Left renal pelvis (tissue), 4 donors: ENCODE measurements around the gene TP73. TPM values are rescaled to one million over a fixed set of nuclear protein-coding genes. Genes with fewer than 3 reads are reported as not detected.
A peak's percentile ranks its signal among the peaks of the same experiment; 100 is the strongest.
"Not testable (repeated sequence)": the region's sequence is repeated elsewhere in the genome, so short reads cannot be mapped to it uniquely, and the experiment has no call there.

Source experiments
- DNase-seq, 4 donors: peaks; one replicate each; pipeline ENCODE4 v3.0.0-alpha.2; 2013; ENCODE audit warnings: low read depth in 4 of 4, low spot score in 3 of 4
- polyA plus RNA-seq, 4 donors: library from polyadenylated mRNA; unstranded; fragments of 120-200 nt; gene quantifications; one replicate each; pipeline ENCODE4 v1.2.1, GENCODE V29; 2013; ENCODE audit not compliant: insufficient read length in 4 of 4

The TP73 gene
- polyA plus RNA-seq, 4 donors: 0.47 to 0.97 (median 0.74) TPM

DNA sequence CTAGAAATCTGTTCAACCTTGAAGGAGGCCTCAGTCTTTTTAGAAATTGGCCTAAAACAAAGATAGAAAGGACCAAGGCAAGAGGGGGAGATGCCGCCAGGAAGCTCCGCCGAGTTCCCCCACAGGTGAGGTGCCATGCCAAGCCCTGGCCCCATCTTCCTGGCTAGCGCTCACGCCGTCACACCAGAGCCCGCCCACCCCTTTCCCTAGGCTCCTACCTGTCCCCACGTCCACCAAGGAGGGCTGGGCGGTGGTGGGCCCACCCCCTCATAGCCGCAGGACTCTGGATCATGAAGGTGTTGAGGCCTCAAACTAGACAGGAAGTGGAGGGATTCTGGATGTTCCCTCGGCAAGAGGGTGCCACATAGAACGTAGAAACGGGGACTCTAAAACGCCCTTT lies 84.4 kb downstream of the TP73 start:
- no peak for DNase-seq

GRCh38 chr1:3738943-3739342 lies 86.6 kb downstream of the TP73 start:
- DNase-seq: no peak

- no peak for DNase-seq
These were observed 87.7 kb downstream of the TP73 start for GRCh38 chr1:3740042-3740441.

DNA sequence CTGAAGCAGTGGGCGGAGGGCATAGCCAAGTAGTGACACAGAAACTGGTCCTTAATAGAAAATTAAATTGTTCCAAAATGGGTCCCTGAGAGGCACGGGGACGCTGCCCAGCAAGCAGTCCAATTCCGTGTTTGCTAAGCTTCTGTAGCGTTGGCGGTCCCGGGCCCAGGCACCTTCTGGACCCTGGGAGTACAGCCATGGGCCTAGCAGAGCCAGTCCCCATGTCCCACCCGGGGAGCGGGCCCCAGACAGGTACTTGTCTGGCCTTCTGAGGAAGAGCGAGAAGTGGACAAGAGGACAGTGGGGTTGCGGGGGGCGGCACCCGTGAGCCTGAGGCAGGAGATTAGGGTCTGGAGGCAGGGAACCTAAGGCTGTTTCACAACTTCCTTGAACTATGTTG lies 88.4 kb downstream of the TP73 start:
- no peak for DNase-seq

DNA sequence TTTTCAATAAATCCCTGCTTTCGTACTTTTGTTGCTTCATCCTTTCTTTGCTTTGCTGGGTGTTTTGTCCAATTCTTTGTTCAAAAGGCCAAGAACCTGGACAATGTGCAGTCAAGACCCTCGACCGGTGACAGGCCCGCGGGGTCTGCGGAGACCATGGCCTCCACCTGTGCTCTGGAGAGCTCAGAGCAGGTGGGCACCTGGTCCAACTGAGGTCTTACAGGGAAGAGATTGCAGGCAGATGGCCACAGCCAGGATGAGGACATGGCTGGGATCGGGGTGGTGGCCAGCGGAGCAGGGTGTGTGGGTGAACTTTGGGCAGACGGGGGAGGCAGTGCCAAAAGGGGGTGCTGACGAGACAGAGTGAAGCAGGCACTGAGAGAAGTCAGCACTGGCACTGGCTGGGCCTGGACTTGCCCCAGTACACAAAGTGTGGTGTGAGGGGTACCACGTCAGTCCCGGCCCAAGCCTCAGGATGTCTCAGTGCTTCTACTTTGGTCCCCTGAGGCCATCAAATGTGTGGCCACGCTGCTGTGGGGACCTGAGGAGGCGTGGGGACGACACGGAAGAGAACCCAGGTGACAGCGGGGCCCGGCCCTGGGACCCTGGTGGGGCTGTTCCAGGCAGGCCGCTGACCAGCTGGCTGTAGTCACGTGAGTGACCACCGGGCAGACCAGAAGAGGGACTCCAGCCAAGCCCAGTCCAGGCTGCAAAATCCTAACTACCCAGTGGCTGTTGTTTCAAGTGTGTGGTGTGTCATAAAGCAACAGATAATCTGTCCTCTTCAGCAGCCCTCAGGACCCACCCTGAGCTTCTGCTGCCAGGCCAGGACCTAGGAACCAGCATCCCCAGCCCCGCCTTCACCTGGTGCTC lies 89.5 kb downstream of the TP73 start:
- no peak for DNase-seq

GRCh38 chr1:3742439-3743298 lies 90.4 kb downstream of the TP73 start:
- DNase-seq: no peak

- no peak for DNase-seq
These were observed 91.1 kb downstream of the TP73 start for GRCh38 chr1:3743421-3743820.

GRCh38 chr1:3743826-3744225 lies 91.5 kb downstream of the TP73 start:
- no peak for DNase-seq

- DNase-seq: no peak
These were observed 92.3 kb downstream of the TP73 start for GRCh38 chr1:3744646-3745045.

GRCh38 chr1:3745071-3745470 lies 92.8 kb downstream of the TP73 start:
- DNase-seq: no peak

DNA sequence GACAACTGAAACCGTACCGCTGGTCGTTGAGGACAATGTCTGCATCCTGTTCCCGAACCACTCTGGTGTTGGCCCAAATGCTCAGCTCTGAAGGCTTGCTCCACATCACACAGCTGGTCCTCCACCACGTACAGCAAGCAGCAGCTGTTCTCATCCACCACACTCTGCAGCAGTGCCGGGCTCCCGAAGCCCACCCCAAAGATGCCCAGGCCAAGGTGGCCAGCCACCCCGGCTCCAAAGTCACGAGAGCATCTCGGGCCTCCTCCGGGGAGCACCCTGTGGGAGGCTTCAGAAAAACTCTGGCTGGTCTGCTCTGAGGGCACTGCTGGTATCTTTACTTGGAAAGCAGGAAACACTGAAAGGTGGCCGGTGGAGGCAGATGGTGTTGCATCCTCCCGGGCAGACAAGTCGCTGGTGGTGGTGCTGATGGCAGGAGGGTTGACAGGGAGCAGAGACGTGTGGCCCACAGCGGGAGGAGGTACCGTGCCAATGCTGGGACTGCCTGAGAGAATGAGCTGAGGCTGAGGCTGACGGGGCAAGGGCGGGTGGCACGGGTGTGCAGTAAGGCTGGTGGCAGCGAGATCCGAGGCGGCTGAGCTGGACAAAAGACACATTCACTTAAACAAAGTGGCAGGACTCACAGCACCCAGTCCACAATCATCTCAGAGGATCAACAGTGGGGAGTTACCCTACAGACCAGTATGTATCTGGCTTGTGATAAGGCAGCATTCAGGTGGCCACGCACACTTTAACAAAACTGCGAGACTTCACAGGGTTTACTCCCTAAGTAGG lies 93.5 kb downstream of the TP73 start:
- no peak for DNase-seq

- DNase-seq: no peak
These were observed 94.1 kb downstream of the TP73 start for GRCh38 chr1:3746389-3746829.

GRCh38 chr1:3746830-3747521 lies 94.7 kb downstream of the TP73 start:
- DNase-seq: peak in 3 of 4 donors; percentile 52 to 63 (median 52)

DNA sequence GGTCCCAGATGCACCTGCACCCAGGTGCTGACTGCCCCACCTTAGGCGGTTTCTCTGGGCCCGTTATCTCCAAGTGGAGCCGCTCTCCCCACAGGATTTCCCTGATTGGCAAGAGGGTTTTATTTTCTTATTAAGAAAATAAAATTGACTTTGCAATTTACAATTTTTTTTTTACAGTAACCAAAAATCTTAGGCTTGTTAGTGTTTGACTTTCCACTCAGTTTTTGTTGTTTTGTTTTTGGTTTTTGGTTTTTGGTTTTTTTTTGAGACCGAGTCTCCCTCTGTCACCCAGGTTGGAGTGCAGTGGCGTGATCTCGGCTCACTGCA lies 95.2 kb downstream of the TP73 start:
- no peak for DNase-seq

DNA sequence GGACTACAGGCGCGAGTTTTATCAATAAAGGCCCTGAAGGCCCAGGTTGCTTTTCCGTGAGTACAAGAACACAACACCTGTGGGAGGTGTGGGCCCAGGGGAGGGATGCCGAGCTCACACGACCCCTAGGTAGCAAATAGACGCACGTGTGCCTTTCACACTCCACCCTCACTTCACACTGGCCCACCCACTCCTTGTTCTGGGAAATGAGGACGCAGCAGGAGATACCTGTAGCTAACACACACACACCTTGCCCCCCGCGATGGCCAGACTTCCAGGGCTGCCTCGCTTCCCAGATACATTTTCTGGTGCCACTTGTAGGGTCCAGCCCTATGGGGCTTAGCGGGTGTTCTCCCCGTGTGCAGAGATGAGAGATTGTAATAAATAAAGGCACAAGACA lies 95.6 kb downstream of the TP73 start:
- DNase-seq: no peak

GRCh38 chr1:3748316-3748900 lies 96.1 kb downstream of the TP73 start:
- DNase-seq: not testable (repeated sequence)

DNA sequence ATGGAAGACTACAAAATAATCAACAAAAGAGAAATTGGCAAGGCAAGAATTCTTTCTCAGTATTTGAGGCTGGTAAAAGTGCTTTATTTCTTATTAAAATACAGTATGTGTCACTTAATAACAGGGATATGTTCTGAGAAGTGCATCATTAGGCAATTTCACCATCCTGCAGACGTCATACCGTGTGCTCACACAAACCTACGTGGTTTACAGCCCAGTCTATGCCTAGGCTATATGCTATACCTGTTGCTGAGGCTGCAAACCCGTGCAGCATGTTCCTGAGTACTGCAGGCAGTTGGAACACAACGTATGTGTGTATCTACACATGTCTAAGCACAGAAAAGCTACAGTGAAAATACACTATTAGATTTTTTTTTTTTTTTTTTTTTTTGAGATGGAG lies 97.2 kb downstream of the TP73 start:
- DNase-seq: no peak

GRCh38 chr1:3750741-3751140 lies 98.4 kb downstream of the TP73 start:
- no peak for DNase-seq

DNA sequence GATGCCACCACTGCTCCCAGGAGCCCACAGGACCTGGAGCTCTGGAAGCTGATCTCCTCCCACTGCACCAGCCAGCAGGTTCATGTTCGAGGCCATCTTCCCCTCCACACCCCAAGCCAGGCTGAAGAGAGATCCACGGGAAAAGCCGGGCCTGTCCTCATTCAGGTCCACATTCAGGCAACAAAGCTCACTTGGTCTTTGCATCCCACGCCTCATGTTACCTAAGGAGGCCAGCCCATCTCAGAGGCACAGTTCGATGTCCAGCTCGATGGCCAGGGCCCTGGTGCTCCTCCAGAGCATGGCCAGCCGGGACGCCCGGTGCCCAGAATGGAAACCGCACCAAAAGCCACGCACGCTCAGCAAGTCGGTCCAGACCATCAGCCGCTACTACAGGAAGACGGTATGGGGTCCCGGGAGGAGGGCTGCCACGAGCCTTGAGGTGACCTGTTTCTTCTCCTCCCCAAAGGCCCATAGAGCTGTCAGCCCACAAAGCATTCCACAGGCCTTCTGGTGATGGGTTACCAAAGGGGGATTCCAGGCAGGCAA lies 100.2 kb downstream of the TP73 start, which contains the start of gene CCDC27:
Gene CCDC27, plus strand, starts transcription at position 51 of the 546 bp plus-strand sequence. Its CDS starts 32 bp downstream, at position 83.
- no peak for DNase-seq
